HG03565 (cell line): ENCODE results near the gene SSUH2.
A peak's percentile ranks its signal among the peaks of the same experiment; 100 is the strongest.
"Not testable (repeated sequence)": the region's sequence is repeated elsewhere in the genome, so short reads cannot be mapped to it uniquely, and the experiment has no call there.

Source experiments
- ATAC-seq: cut with Tn5 transposase; IDR thresholded peaks from one replicate; pipeline ENCODE4 v1.9.1; 2021; ENCODE audit warnings: mild to moderate bottlenecking, moderate library complexity; ENCODE audit not compliant: unreplicated experiment

SSUH2 gene

DNA sequence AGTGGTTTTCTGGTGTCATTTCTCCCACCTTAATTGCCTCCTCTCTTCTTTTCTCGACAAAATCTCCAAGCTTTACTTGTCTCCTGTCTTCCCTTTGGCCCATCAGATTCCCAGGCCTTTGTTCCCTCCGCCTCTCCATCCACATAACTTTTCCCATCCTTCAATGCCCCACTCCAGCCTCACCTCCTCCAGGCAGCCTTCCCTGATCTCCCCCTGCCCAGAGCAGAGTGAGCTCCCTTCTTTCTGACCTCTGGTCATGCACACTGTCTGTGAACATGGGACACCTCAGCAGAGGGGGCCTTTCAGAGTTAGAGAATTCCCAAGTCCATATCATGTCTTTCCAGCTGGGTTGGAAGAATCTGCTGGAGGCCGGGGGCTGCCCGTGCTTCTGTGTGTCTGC is 14.6 kb upstream of the SSUH2 start:
- ATAC-seq = no peak

DNA sequence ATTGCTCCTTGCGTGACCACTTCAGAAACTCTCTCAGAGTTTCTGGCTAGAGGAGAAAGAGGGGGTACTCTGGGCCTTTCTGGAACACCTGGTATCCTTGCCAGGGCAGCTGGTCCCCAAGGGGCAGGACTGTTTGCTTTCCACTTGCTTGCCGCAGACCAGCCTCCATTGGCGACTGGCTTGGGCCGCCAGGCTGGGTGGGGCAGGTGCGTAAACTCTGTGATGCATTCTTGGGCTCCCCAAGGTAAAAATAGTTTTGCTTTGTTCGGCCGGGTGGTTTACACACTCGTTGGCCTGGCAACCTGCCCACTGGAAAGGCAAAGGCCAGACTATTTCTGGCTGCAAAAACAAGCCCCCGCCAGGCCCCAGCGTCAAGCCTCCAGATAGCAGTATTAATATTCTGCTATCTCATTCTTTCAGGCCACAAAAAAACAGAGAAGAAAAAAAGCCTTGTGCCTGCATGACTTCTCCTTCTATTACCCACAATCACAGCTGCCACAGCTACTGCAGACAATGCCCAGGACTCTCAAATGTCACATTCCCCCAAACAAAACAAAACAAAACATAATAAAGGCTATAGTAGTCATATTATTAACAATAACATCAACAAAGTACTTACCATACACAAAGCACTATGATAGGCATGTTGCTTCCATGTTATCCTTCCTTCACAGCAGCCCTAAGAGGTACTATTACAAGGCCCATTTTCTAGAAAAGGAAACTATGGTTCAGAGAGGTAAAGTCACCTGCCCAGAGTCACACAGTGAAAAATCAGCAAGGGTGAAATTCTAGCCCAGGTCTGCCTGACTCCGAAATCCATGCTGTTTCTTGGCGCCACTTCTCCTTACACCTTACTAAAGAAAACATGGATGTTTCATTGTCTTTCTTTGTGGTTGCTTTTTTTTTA is 14.0 kb upstream of the SSUH2 start:
- peak; percentile 72 for ATAC-seq

DNA sequence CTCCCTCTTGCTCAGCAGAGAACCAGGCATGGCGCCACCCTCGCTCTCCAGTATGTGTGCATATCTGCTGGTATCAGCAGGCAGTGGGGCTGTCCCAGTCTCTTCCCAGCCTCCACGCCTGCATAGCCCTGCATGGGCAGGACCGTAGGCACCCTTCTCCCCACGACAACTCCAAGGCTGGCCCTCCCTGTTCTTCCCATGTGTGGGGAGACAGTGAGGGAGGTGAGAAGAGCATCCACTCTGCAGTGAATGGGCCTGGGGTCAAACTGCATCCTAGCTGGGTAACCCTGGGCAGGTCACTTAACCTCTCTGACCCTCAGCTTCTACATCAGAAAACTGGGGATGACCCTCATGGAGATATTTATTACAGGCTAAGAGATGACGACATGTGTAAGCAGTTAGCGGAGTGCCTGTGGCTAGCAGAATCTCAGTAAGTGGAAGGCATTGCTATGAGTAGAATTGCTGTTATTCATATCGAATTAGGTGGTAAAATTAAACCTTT is 13.3 kb upstream of the SSUH2 start:
- peak; percentile 50 for ATAC-seq

DNA sequence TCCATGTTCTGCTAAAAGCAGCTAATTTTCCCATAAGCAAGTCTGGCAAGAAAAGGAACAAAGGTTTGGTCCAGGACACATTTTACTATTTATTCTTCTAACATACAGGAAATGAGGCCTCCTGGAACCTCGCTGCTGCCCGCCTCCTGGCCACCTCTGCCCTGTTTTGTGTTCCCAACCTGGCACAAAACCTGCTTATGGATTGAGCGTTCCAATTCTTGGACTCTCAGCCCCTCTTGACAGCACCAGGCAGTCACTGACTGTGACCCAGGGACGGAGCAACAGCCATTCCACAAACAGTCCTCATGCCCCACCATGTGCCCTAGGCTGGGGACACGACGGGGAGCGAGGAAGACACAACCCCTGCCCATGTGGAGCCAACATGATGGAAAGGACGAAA is 11.6 kb upstream of the SSUH2 start:
- ATAC-seq = no peak

DNA sequence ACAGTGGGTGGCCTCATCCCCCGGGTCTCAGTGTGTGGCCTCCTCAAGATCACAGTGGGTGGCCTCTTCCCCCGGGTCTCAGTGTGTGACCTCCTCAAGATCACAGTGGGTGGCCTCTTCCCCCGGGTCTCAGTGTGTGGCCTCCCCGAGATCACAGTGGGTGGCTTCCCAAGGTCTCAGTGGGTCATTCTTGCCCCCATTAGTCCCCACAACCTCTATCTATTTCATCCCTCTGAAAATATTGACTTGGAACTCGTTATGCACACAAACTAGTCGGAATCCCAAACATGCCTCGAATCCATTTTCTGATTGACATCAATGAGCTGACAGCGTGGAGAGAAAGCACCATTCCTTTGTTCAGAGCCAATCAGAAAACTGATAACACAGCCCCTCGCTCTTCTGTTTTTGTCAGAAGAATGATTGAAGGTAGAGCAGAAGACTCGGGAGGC is 10.8 kb upstream of the SSUH2 start:
- ATAC-seq = no peak

DNA sequence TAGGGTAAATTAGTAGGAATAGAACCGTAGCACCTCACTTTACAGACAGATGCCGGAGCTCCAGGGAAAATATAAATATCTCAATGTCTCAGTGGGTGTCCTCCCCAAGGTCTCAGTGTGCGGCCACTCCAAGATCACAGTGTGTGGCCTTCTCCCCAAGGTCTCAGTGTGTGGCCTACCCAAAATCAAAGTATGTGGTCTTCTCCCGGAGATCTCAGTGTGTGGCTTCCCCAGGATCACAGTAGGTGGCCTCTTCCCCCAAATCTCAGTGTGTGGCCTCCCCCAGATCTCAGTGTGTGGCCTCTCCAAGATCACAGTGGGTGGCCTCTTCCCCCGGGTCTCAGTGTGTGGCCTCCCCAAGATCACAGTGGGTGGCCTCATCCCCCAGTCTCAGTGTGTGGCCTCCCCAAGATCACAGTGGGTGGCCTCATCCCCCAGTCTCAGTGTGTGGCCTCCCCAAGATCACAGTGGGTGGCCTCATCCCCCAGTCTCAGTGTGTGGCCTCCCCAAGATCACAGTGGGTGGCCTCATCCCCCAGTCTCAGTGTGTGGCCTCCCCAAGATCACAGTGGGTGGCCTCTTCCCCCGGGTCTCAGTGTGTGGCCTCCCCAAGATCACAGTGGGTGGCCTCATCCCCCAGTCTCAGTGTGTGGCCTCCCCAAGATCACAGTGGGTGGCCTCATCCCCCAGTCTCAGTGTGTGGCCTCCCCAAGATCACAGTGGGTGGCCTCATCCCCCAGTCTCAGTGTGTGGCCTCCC is 10.2 kb upstream of the SSUH2 start:
- not testable (repeated sequence) for ATAC-seq

DNA sequence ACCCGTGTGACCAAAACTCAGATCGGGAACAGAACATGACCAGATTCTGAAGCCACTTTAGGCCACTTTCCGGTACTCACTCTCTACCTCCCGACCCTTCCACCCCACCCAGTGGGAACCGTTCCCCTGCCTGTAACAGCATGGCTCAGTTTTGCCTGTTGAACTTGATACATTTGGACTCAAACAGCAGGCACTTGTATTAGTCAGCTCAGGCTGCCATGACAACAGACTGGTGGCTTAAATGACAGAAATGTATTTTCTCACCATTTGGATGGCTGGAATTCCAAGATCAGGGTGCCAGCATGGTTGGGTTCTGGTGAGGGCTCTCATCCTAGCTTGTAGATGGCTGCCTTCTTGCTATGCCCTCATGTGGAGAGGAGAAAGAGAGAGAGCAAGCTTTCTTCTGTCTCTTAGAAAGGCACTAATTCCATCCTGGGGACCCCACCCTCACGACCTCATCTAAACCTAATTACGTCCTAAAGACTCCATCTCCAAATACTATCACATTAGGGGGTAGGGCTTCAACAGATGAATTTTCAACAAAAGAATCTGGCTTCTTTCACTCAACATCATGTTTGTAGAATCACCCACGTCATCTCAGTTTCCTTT is 9.3 kb upstream of the SSUH2 start:
- no peak for ATAC-seq

DNA sequence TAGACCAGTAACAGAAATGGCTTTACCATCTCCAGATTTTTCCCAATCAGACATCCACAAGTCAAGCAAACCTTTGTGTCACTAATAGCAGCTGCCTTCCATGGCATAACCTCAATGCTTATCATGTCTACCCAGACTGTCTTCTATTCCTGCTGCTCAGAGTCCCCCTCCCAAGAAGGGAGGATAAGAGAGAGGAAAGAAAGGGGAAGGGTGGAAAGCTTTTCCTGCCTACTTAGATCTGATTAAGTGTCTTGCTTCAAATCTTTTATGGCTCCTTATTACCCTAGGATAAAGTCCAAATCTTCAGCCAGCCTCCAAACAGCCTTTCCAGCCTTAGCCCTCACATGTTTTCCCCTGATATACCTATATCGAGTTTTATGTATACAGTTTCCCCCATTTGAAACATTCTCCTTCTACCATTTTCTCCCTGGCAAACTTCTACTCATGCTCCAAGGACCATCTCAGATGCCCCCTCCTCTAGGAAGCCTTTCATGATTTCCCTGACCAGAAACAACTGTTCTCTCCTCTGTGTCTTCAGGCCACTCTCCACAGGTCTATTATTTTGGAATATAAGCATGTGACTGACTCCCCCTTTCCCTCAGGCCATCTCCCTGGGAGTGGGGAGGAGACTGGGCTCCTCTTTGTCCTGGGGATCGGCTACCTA is 7.9 kb upstream of the SSUH2 start:
- ATAC-seq = no peak

DNA sequence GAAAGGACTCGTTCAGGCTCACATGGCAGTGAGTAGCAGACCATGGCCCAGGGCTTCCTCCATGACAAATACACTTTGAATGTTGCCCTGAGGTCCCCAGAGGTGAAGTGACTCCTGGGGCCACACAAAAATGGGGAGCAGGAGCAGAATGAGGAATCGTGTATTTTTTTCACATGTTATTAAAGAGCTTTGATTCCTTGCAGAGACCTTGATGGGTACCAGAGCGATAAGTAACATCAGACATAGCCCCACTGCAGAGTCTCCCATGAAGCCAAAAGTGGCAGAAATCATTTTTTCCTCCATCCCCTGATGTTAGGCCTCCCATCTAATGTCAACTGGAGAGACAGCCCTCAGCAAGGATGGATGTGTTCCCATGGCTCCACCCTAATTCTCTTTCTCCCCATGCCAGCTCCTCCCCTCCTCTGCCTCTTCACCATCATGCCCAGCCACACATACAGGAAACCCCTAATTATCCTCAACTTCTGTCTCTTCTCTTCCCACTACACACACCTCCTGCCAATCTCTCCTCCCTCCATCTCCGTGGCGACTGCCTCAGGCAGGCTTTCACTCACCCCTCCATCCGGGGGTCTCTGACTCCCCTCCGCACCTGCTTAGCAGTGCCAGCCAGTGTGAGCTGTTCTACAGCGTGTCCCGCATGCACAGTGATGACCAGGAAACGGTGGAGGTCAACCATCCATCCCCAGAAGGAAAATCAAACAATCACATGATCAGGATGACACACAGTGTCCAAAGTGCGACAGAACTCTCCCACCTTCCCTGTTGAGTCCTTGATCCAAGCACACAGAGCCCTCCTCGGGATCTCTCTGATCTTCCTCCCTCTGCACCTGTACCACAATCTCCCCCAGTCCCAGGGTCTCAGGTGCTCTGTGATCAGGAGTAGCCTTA is 7.1 kb upstream of the SSUH2 start:
- ATAC-seq = no peak

DNA sequence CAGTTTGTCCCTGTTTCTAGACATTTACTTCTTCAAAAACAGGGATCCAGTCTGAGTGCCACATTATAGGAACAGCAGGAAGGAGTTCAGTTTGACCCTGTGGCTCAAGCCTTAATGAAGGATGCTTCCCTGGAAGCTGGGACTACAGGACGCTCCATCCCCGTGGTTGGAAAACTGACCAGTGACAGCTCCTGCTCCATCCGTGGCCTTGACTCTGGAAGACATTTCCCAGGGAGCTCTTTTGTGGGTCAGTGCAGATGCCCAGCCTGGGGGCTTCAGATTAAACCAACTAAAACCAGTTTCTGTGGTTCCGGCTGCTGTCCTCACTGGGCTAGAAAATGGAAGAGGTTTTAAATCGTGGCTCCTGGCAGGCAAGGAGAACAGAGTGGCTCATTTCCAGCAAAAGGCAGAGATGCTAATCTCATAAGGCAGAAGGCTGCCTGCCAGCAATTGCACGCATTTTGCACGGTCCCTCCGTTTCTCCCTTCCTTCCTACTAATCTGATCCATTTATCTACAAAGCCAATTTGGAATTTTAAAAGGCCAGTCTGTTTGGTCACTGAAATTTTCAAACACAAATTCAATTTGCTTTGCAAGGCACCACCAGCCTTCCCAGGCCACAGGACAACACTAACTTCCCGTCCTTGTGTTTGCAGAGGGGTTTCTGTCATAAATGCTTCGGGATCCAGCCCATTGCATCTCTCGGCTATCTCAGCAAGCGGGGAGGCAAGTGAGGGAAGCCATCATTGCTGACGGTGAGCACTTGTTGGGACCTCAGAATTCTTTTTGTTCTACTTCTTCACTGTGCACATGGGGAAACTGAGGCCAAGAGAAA is 6.2 kb upstream of the SSUH2 start:
- ATAC-seq = no peak

DNA sequence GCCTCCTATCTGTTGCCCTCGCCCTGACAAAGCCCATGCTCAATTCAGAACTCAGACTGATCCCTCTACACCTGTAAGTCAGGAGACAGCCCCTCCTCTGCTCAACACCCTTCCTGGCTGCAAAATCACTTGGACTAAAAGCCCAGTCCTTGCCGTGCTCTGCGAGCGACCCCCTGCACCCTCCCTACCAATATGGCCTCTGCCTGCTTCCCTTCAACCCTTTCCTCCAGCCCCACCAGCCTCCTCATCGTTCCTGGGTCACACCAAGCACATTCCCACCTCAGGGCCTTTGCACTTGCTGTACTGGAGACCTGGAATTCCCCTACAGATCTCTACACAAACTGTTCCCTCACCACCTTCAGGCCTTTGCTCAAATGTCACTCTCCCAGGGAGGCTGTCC is 5.2 kb upstream of the SSUH2 start:
- no peak for ATAC-seq

DNA sequence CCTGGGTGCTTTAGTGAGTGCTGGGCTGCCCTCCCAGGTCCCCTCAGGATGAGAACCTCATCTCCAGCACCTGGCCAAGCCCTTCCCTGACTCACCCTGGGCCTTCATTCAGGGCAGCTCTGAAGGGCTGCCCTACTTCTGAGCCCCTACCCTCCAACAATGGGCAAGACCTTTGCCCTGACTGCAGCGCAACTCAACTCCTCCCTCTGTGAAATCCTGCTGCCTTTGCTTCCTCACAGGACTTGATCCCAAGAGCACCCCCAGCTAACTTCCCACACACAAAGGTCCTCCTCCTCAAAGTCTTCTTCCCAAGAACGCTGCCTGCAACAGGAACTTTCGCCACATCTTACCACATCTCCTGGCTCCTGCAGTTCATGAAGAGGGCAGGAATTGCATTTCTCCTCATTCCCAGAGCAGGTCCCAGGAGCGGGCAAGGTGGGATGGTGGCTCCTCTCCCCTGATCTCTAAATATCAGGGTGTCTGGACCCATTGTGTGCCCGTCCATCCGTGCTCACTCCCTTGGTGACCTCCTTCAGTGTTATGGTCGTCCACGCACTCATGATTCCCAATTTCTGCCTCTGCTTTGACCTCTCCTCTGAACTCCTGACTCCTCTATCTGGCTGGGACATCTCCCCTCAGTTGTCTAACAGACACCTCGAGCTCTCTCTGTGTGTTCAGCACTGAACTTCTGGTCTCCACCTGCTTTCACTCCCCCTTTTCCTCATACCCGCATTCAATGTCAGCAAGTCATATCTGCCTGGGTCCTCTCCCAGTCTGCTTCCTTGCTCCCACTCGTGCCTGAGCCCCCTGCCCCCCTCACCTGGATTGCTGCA is 4.5 kb upstream of the SSUH2 start:
- no peak for ATAC-seq

DNA sequence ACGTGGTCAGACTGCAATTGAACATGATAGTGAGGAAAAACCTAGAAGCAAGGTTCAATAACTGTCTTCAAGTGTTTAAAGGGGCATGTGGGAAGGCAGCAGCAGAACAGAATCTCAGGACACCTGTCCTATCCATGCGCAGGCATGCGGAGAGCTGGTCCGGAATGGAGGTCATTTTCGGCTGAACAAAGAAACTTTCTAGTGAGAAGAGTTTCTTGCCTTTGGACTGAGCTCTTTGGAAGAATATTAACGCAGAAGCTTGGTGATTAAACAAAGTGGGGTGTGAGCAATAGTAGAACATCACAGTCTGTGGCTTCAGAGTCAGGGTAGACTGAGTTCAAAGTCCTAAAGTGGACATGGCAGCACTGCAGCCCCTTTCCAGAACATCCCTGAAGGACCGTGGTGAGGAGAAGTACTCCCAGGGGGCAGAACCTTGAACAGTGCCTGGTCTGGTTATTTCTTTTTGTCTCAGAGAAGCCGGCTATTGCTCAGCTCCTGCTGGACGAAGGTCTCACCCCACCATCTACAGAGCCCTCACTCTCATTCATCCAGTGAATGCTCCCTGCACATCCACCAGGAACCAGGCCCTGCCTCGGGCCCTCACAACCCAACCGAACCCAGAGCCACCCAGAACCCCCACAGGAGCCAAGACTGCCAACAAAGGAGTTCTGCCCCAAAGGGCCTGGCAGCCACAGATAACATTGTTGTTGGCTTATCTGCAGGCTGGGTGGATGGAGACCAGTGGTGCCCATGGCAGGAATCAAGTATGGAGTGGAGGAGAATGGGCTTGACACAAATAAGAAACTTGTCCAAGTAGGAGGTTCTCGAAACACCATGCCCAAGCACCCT is 2.8 kb upstream of the SSUH2 start:
- ATAC-seq = no peak

DNA sequence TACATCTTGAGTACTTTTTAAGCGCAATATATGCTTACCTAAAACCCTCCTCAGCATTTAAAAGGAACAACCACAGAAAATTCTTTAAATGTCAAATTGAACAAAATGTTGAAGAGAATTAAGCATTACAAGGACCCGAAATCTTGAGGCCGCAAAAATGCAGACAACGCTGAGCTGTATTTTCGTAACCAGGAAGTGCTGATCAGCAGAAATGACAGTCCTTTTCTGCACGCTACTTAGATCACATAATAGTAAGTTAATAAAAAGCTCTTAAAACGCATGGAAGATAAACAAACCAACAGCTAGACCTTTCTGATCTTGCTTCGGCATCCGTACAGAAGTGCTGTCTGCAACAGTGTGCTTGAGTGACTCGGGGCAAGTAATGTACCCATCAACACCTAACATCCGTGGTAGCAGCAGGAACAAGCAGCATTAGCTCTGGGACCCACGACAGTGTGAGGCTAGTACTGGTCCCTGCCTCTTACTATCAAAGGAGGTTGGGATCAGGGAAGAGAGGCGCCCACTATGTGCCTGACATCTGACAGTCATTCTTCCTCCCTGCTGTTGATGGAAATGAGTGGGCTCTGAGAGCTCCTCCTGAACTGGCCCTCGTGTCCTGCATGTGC is 1.8 kb upstream of the SSUH2 start:
- no peak for ATAC-seq

DNA sequence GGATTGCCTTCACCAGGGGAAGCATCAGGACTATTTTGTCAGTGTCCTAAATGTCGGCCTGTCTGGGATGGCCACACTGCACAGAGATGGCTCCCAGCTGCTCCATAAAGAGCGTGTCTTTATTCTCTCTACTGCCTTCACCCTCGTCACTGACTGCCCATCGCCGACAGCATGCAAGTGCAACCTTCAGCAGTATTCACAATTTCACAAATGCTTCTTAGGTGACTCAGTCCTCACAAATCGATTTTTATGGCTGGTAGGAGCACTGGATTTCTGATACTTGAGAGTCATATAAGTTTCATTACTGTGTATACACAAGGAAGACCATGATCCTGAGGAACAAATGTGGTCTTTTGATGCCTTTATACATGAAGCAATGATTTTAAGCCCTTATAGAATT is 1.1 kb upstream of the SSUH2 start:
- ATAC-seq = no peak

DNA sequence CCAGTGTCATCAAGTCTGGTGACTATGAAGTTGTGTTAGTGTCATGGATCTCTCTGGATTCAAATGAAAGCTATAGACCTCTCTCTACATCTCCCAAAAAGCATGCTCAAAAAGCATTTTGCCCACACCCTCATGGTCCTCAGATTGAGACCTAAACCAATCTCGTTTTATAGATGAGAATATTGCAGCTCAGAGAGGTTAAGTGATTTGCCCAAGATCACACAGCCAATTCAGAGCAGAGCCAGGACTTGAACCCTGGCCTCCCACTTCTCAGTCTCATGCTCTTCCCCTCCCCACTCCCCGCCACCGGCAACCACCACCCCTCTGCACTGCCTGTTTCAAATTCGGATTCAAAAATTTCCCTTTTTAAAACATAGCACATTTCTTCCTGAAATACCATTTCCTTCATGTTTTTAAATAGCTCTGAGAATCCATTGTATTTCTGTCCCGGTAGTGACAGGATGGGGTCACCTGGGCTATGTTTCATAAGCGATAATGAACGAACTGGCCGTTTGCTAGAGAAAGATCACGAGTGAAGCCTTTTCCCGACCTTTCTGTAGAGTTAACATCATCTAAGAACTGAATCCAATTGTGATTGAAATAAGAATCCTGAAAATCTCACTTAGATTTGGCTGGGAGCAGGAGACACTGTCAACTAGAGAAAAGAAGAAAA is 769 bp downstream of the SSUH2 start:
- no peak for ATAC-seq
